Skin of body (tissue), 2 donors: ENCODE measurements around the gene UXS1. TPM values are rescaled to one million over a fixed set of nuclear protein-coding genes. Genes with fewer than 3 reads are reported as not detected.
"Not testable (repeated sequence)": the region's sequence is repeated elsewhere in the genome, so short reads cannot be mapped to it uniquely, and the experiment has no call there.

ENCODE experiments used
- DNase-seq: peaks from one replicate; lab custom pipeline; 2025; lab: John Stamatoyannopoulos, UW
- total RNA-seq: library from RNA; depleted of rRNA; stranded (reverse); fragments of >200 nt; gene quantifications from one replicate; pipeline ENCODE4 v1.2.3, GENCODE V29; 2014

Gene UXS1
- 26.6 TPM for total RNA-seq

DNA sequence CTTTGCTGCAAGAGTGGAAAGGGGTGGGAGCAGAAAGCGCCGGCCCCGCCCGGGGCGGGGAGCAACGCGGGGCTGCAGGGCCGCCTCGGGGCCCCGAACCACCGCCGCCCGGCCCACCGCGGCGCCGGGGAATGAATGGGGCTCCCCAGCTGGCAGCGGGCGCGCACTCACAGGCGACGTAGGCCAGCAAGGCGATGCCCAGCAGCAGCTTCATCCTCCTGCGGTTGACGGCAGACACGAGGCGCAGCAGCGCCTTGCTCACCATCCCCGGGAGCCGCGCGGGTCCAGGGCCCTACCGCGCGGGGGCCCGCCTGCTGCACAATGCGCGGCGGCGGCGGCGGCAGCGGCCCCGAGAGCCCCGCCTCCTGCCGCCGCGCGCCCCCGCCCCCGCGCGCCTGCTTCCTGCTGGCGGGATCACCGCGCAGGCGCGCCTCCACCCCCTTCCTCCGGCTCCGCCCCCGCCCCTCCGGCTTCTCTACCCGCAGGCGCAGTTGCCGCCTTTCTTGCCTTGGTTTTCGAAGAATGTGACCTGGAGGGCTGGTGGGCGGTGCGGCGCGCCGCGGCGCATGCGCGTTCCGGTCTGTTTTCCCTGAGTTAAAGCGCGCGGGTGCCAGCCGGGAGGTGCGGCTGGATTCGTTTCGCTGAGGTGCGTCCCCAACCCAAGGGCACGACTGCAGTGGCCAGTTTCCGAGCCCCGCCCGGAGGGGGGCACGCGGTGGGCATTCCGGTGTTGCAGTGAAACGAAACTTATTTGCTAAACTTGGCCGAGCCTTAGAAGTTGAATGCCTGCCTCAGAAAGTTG is at the start of gene UXS1:
TSS of gene UXS1 (minus strand) at position 325 of the 802 bp plus-strand sequence. CDS start at position 265, 60 bp downstream.
- peak; percentile 94 for DNase-seq

DNA sequence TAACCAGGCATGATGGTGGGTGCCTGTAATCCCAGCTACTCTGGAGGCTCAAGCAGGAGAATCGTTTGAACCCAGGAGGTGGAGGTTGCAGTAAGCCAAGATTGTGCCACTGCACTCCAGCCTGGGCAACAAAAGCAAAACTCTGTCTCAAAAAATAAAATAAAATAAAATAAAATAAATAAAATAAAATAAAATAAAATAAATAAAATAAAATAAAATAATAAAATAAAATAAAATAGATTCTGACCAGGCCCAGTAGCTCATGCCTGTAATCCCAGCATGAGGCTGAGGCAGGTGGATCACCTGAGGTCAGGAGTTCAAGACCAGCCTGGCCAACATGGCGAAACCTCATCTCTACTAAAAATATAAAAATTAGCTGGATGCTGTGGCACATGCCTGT is 45.4 kb upstream of the UXS1 start:
- not testable (repeated sequence) for DNase-seq

DNA sequence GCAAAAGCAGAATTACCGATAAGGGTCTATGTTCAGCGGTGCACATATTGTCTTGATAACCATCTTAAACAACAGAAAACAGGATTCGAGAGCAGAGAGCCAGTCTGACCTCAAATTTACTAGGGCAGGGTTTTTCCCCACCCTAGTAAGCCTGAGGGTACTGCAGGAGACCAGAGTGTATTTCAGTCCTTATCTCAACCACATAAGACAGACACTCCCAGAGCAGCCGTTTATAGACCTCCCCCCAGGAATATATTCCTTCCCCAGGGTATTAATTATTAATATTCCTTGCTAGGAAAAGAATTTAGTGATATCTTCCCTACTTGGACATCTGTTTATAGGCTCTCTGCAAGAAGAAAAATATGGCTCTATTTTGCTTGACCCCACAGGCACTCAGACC is 41.3 kb upstream of the UXS1 start:
- DNase-seq, result not testable (repeated sequence)

DNA sequence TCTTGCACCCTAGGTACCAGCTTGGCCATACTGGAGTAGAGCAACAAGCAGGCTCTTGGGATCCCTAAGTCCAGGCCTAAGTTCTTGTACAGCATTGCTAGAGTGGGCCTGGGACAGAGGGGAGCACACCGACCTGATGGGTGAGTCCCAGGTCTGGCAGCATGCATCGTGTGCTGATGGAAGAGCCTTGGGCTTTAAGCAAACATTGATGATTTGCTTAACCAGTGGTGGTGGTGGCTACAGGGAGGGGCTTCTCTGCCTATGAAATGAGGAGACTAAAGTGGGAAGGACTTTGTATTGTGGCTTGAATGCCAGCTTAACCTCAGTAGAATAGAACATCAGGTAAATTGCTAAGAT is 39.2 kb upstream of the UXS1 start:
- DNase-seq, result no peak

- no peak for DNase-seq
Measured at GRCh38 chr2:106232638-106233349, 38.7 kb upstream of the UXS1 start.

DNA sequence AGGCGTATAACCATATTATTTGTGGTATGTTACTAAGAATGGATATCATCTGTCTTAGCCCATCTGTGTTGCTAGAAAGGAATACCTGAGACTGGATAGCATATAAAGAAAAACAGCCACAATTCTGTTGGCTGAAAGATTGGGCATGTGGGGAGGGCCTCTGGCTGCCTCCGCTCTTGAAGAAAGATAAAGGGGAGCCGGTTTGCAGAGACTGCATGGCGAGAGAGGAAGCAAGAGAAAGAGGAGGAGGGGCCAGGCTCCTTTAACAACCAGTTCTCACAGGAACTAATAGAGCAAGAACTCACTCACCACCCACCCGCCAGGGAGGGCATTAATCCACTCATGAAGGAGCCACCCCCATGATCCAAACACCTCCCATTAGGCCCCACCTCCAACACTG is 29.2 kb upstream of the UXS1 start:
- DNase-seq, result no peak

- not testable (repeated sequence) for DNase-seq
Measured at GRCh38 chr2:106222057-106222456, 28.0 kb upstream of the UXS1 start.

DNA sequence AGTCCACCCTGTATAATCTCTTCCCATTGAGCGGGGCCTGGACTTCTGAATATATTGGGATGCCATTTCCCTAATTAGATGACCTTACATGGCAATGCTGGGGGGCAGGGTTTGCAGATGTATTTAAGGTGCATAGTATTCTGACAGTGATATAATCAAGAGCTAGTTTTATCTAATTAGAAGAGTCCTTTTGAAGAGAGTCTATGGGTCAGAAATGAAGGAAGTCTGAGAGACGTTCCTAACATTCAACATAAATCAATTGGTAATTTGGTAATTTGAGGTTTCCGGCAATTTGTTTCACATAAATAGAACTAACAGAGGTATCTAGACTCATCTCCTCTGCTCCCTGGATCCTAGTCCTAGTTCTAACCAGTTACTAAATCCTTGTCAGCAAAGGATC is 25.7 kb upstream of the UXS1 start:
- DNase-seq, result no peak

GRCh38 chr2:106219157-106219556 is 25.1 kb upstream of the UXS1 start:
- DNase-seq, result not testable (repeated sequence)

- no peak for DNase-seq
Measured at GRCh38 chr2:106208874-106209273, 14.8 kb upstream of the UXS1 start.

GRCh38 chr2:106208399-106208798 is 14.3 kb upstream of the UXS1 start:
- DNase-seq, result no peak

DNA sequence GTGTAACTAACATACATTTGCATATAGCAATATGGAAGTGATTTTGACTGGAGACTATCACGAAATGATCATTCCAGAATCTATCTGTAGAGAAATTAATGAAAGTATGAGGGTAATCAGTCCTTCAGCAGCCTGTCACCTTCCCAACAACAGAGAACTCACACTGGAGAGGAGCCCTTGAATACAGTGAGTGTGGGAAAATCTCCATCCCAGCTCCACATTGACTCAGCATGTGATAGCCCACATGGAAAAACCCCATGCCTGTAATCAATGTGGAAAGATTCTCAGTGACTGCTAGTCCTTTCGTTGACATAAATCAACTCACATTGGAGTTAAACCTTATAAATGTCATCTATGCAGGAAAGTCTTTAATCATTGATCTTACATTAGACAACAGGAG is 13.1 kb upstream of the UXS1 start:
- no peak for DNase-seq

DNA sequence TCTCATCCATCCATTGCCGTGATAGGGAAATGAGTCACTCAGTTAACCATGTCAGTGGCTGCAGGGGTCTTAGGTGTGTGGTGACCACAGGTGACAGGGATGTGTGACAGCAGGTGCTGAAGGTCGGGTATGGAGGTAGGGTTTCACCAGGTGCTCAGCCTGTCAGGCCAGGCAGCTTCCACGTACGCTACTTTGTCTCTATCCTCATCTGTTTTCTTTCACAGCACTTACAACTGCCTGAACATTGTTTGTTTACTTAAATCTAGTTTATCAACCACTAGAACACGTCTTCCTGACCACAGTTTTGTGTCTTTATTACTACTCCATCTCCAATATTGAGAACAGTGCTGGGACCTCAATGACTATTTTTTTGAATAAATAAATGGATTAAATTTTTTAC is 11.4 kb upstream of the UXS1 start:
- DNase-seq, result no peak

DNA sequence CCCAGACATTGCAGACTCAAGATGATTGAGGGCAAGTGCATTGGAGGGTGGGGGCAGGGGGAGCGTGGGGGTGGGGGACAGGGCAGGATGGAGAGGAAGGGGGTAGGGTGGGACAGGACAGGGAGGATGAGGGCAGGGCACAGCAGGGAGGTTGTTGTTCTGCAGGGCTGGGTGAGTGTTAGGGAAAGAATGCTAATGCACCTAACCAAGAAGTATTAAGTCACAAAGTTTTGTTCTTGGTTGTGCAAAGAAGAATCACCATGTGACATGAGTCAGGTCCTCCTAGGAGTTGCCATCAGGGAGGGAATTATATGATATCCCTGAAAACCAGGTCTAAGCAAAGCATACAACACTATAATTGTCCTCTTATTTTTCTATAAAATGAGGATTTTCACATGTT is 10.4 kb upstream of the UXS1 start:
- not testable (repeated sequence) for DNase-seq

DNA sequence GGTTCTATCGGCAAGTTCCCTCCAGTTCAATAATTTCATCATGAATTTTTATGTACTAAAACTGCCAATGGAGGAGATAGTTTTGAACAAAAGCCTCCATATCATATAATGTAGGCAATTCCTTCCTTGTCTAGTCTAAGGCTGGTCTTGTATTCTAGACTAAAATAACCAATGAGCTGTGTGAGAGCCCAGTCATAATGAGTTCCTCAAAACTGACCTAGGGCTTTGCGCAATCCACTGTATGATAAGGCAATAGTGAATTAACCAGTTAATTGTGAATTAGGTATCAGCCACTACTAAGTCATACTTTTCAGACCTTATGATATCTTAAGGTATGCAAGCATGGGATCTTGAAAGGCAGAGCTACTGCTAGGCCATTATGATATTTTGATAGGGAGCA is 7.6 kb upstream of the UXS1 start:
- no peak for DNase-seq

DNA sequence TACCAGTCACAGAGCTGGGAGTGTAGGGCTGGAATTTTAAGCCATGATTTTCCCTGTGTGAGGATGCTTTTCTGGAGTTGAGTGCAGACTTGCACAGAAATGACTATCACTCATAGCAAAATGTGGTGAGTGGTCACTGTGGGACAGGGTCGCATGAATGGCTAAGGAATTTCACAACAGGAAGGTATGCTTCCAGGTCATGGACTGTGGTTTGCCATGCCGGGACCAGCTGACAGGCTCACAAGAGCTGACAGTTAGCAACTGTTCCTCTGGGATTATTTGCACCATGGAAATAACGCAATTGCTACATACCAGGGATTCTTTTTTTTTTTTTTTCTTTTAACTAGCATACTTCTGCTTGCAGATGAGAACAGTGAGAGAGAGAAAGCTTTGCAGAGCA is 3.8 kb upstream of the UXS1 start:
- DNase-seq, result peak; percentile 31

DNA sequence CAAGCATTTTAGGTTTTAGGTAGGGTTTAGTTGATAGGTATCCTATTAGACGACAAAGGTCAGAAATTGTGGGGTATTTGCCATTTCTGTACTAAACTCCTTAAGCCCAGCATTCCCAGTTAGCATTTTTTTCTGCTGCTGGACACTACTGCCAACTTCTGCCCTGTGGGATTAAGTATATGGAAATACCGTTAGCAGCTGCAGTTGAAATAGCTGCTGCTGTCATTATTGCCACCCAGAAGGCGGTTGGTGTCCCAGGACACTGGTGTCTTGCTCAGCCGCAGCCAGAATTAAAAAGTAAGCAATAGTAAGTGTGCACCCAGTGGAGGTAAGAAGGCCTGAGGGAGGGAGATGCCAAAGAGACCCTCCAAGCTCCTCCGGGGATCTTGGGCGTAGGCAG is 1.9 kb upstream of the UXS1 start:
- DNase-seq, result no peak

DNA sequence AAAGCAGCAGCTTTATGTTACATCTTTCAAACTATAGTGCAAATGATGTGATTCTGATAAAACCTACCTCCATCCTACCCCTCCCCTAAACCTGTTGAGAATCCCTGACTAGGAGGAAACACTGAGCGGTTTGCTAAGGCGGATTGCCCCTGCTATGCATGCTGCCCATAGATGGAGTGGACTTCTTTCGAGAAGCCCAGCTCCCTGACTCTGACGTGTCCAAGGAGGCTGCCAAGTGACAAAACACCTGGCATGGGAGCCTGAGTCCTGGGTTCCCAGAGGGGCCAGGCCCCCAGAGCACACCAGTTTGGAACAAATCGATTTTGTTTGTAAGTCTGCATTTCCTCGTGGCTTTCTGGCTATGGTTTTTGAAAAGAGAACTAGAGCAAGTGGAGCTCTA is 1.4 kb upstream of the UXS1 start:
- DNase-seq, result no peak

DNA sequence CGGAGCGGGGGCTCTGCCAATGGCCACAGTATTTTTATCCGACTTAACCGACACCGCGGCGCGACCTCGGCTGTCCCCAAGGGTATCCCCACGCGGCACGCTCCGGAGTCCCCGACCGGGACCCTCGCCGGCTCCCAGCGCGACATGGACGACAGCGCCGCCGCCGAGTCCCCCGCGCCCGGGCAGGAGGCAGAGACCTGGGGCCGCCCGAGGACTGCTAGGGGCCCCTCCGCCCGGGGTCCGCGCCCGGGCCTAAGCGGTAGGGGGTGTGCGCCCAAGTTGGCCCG is 468 bp downstream of the UXS1 start:
- DNase-seq, result no peak

DNA sequence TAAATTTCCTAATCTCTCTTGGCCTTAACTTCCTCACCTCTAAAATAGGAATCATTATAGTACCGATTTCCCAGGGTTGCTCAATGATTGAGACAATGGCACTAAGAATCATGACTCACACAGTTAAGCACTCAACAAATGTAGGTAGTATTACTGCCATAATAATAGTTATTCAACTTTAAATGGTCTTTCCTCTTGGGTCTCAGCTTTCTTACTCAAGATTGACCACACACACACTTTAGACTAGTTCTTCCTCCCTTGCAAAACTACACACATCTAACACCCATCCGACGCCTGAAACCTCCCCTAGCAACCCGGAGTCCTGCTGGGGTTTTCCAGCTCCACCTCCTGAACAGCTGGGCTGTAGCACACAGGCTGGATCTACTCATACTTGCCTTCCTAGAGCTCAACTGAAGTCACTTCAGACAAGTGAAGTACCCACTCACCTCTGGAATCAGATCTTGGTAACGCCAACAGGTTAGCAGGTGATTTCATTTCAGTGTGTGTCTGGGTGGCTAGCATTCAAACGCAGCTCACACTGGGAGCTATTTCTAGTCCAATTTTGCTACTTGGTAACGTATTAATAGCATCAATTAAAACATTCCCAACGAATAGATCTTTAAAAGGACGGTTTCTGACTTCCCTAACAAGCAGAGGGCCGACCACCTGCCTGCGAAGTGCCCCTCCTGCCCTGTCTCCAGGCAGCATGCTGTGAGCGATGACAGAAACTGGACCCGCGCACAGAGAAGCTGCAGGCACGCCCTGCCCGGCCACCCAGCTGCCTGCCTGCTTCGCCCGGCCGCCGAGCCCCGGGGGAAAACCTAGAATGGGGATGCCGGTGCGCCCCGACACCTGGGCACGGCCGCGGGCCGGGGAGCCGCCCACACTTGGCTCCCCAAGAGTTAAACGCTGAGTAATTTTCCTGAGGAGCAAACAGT is 1.1 kb downstream of the UXS1 start:
- DNase-seq, result peak; percentile 37

DNA sequence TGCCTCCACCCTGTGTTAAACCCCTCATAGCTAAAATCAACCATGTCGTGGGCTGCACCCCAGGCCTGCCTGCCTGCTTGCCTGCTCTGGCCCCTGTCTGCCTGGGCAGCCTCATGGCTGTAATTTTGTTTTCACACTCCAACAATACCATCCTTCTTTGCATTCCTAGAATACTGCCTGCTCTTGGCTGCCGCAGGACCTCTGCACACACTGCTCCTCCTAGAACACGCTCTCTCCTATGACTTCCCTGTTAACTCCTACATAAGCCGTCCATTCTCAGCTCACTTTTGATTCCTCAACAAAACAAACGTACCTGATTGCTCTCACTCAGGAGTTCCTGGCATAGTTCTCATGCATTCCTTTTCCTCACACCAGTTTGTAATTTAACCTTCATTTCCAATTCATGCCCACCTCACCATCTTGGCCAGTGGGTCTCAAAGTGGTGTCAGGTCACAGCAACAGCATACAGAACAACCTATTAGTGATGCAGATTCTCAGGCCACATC is 2.5 kb downstream of the UXS1 start:
- DNase-seq, result no peak
